ENCODE data around the gene GSK3B.

DNA sequence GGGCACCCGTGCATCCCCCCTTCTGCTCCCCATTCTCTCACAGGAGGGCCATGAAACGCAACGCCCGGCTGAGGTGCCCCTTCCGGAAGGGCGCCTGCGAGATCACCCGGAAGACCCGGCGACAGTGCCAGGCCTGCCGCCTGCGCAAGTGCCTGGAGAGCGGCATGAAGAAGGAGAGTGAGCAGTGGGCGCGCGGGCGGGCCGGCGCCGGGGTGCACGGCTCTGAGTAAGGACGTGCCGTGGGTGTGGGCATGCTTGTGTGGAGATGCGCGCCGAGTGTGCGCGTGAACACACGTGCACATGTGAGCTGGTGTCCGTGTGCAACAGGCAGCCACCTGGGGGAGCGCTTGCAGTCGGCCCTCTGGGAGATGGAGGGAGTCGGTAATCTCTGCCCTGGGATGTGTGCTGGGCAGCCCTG lies 284.2 kb downstream of the GSK3B start:
- no peak for TF ChIP-seq EZH2phosphoT487 (IDR thresholded peaks at IDR 0.05; ENCODE audit: insufficient read depth, low read depth)
- no peak for TF ChIP-seq EZH2 (IDR thresholded peaks at IDR 0.05; ENCODE audit: insufficient read depth, poor library complexity, severe bottlenecking)
